ENCODE results near the gene SARS1.

Gene SARS1

GRCh38 chr1:109250454-109251276 lies 36.9 kb downstream of the SARS1 start:
- DNase-seq (ENCODE audit: low spot score): no peak

DNA sequence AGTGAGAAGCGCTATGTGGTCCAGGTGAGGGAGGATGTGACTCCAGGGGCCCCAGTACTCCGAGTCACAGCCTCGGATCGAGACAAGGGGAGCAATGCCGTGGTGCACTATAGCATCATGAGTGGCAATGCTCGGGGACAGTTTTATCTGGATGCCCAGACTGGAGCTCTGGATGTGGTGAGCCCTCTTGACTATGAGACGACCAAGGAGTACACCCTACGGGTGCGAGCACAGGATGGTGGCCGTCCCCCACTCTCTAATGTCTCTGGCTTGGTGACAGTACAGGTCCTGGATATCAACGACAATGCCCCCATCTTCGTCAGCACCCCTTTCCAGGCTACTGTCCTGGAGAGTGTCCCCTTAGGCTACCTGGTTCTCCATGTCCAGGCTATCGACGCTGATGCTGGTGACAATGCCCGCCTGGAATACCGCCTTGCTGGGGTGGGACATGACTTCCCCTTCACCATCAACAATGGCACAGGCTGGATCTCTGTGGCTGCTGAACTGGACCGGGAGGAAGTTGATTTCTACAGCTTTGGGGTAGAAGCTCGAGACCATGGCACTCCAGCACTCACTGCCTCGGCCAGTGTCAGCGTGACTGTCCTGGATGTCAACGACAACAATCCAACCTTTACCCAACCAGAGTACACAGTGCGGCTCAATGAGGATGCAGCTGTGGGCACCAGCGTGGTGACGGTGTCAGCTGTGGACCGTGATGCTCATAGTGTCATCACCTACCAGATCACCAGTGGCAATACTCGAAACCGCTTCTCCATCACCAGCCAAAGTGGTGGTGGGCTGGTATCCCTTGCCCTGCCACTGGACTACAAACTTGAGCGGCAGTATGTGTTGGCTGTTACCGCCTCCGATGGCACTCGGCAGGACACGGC lies 37.8 kb downstream of the SARS1 start:
- no peak for DNase-seq (ENCODE audit: low spot score)

DNA sequence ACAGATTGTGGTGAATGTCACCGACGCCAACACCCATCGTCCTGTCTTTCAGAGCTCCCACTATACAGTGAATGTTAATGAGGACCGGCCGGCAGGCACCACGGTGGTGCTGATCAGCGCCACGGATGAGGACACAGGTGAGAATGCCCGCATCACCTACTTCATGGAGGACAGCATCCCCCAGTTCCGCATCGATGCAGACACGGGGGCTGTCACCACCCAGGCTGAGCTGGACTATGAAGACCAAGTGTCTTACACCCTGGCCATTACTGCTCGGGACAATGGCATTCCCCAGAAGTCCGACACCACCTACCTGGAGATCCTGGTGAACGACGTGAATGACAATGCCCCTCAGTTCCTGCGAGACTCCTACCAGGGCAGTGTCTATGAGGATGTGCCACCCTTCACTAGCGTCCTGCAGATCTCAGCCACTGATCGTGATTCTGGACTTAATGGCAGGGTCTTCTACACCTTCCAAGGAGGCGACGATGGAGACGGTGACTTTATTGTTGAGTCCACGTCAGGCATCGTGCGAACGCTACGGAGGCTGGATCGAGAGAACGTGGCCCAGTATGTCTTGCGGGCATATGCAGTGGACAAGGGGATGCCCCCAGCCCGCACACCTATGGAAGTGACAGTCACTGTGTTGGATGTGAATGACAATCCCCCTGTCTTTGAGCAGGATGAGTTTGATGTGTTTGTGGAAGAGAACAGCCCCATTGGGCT lies 38.6 kb downstream of the SARS1 start:
- no peak for DNase-seq (ENCODE audit: low spot score)

GRCh38 chr1:109252893-109253802 lies 39.4 kb downstream of the SARS1 start:
- no peak for DNase-seq (ENCODE audit: low spot score)

GRCh38 chr1:109253803-109254620 lies 40.3 kb downstream of the SARS1 start:
- no peak for DNase-seq (ENCODE audit: low spot score)

- no peak for DNase-seq (ENCODE audit: low spot score)
Measured at GRCh38 chr1:109254621-109255096, 40.9 kb downstream of the SARS1 start.

- no peak for DNase-seq (ENCODE audit: low spot score)
Measured at GRCh38 chr1:109255097-109255651, 41.5 kb downstream of the SARS1 start.

DNA sequence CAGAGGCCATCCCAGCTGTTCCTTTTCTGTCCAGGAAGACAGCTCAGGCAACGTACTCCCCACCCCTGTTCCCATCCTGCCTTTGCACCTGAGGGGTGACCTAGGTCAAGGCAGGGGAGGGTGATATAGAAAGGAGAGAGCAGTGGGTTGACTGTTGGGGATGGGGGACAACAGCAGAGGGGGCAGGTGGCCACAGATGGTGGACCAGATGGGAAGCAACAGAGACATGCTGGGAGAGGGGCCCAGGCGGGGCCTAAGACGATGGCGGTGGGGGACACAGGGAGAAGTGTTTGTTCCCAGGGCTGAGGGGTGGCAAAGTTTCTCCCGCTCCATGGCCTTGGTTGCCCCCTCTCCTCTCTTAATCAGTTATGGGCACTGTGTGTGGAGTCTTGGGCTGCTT lies 42.0 kb downstream of the SARS1 start:
- no peak for DNase-seq (ENCODE audit: low spot score)

DNA sequence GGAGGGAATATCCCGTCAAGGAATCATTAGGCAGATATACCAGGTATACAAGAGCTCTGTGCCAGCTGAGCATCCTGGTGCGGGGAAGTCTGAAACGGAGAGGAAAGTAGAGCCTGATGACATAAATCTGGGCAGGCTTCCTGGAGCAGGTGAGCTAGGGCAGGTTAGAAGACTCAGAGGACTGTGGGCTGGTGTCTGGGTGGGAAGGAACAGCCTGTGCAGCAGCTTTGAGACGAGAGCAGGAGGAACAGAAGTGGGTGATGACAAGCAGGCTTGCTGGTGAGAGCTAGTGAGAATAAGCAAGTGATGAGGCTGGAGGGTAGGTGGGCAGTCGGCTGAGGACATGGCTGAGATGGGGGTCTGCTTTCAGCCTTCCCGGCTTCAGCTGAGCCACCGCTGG lies 42.4 kb downstream of the SARS1 start:
- no peak for DNase-seq (ENCODE audit: low spot score)

DNA sequence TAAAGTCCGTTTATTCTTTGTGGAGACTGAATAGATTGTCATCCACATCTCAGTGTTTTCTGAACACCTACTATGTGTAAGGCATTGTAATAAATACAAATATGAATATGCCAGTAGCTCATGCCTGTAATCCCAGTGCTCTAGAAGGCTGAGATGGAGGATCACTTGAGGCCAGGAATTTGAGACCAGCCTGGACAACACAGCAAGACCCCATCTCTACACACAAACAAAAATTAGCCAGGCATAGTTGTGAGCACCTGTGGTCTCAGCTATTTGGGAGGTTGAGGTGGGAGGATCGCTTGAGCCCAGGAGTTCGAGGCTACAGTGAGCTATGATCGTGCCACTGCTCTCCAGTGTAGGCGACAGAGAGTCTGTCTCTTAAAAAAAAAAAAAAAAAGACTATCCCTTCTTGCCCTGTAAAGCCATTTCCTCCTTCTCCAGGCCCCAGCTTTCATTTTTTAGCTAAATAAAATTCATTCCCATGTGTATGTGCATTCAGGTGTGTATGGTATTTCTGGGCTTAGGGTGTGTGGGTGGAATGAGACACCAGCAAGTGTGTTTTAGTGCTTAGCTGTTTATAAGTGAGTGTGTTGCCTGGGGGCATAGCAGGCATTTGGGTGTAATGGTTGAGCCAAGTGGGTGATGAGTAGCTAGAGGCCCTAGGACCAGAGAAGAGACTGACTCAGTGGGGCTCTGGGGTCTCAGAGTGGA lies 43.4 kb downstream of the SARS1 start:
- no peak for DNase-seq (ENCODE audit: low spot score)

GRCh38 chr1:109257682-109258421 lies 44.1 kb downstream of the SARS1 start:
- DNase-seq (ENCODE audit: low spot score): no peak

DNA sequence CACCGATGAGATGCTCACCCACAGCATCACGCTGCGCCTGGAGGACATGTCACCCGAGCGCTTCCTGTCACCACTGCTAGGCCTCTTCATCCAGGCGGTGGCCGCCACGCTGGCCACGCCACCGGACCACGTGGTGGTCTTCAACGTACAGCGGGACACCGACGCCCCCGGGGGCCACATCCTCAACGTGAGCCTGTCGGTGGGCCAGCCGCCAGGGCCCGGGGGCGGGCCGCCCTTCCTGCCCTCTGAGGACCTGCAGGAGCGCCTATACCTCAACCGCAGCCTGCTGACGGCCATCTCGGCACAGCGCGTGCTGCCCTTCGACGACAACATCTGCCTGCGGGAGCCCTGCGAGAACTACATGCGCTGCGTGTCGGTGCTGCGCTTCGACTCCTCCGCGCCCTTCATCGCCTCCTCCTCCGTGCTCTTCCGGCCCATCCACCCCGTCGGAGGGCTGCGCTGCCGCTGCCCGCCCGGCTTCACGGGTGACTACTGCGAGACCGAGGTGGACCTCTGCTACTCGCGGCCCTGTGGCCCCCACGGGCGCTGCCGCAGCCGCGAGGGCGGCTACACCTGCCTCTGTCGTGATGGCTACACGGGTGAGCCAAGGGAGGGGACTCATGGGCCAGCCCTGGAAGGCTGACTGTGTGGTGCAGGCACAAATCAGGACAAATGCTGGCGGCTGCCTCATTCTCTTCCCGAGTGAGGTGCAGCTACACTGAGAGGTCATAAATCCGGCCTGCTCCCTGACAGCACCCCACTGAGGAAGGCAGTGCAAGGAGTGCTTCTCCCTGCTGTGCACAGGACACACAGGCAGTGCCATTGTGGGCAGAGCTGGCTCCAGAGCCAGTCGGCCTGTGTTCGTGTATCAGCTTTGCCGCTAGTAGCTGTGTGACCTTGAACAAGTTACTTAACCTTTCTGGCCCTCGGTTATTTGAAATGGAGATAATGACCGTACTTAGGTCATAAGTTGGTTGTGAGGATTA lies 45.1 kb downstream of the SARS1 start:
- no peak for DNase-seq (ENCODE audit: low spot score)

GRCh38 chr1:109259674-109260557 lies 46.2 kb downstream of the SARS1 start:
- DNase-seq (ENCODE audit: low spot score): no peak

- no peak for DNase-seq (ENCODE audit: low spot score)
Measured at GRCh38 chr1:109261006-109261405, 47.3 kb downstream of the SARS1 start.

DNA sequence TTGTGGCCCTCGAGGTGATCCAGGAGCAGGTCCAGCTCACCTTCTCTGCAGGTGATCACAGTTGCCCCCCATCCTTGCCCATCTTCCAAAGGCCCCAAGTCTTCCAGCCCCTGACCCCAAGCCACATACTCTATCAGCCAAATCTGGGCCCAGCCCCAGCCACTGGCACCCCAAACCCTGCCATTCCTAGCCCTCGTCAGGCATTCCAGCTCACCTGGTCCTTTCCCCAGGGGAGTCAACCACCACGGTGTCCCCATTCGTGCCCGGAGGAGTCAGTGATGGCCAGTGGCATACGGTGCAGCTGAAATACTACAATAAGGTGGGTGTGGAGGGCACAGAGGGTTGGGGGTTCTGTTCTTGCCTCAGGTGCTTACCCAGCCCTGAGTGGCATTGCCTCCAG lies 47.9 kb downstream of the SARS1 start:
- no peak for DNase-seq (ENCODE audit: low spot score)
